Cardiac muscle cell (in vitro differentiated cells and primary cell): ENCODE measurements around the gene SKAP2. TPM values are rescaled to one million over a fixed set of nuclear protein-coding genes. Genes with fewer than 3 reads are reported as not detected.
A peak's percentile ranks its signal among the peaks of the same experiment; 100 is the strongest.

Source experiments
- DNase-seq, 2 donors: peaks; one replicate each; pipeline versions ENCODE4 v3.0.0 to v3.0.0-alpha.2; 2010 to 2017; ENCODE audit warnings: low read depth in 1 of 2, low spot score in 1 of 2
- H3K27ac ChIP-seq: fragments of 200-600 bp; sonication (generic); 2 replicates; pipeline ENCODE4 v1.5.1; 2016
- H3K27me3 ChIP-seq: fragments of 200-600 bp; sonication (generic); 2 replicates; pipeline ENCODE4 v1.6.0; 2016; ENCODE audit warnings: control low read depth
- H3K36me3 ChIP-seq: fragments of 200-600 bp; sonication (generic); 2 replicates; pipeline ENCODE4 v1.5.1; 2016; ENCODE audit warnings: control low read depth
- H3K4me1 ChIP-seq: fragments of 200-600 bp; sonication (generic); 2 replicates; pipeline ENCODE4 v1.8.1; 2017; ENCODE audit warnings: low read depth, mild to moderate bottlenecking, mixed run types
- H3K4me3 ChIP-seq: fragments of 200-600 bp; sonication (generic); 2 replicates; pipeline ENCODE4 v1.5.1; 2016; ENCODE audit warnings: mild to moderate bottlenecking
- H3K9me3 ChIP-seq: fragments of 200-600 bp; sonication (generic); 2 replicates; pipeline ENCODE4 v1.5.1; 2017; ENCODE audit warnings: low read depth, mild to moderate bottlenecking, control low read depth
- CTCF ChIP-seq: IDR thresholded peaks from 2 replicates; pipeline ENCODE4 v1.5.1; 2012; ENCODE audit warnings: low read depth, mild to moderate bottlenecking, low read length
- polyA plus RNA-seq: library from polyadenylated mRNA; unstranded; fragments of >200 nt; fragmentation: Nextera tagmentation; extraction: Ambion mirVana; gene quantifications from 2 replicates; pipeline ENCODE4 v1.2.1, GENCODE V29; 2016
- total RNA-seq: library from RNA; depleted of rRNA; stranded (reverse); fragments of >200 nt; gene quantifications from 2 replicates; pipeline ENCODE4 v1.2.3, GENCODE V29; 2016

SKAP2 gene
- total and polyA plus RNA-seq, 2 experiments from 2014 or later, result 1.2 to 2.8 TPM

DNA sequence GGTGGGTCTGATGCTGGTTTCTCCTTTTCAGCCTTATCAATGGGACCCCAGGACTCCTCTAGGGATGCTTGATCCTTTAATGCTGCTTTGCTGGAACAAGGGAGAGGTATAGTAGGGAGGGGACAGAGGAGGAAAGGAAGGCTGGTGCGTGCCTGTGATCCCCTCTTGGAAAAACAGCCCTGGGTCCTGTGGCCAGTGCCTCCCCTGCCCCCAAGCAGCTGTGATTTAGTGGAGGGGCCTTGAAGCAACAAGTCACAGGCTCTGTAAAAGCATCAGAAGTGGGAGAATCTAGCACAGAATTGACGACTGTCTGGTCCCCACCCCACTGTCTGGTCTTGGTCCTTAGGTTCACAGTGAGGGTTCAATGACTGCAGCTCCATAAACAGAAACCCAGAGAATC lies 237.7 kb downstream of the SKAP2 start:
- H3K9me3 ChIP-seq, result no peaks in the 10 kb centered on the region
- H3K27me3 ChIP-seq, result no peaks in the 10 kb centered on the region
- H3K36me3 ChIP-seq, result no peaks in the 10 kb centered on the region
- H3K4me1 ChIP-seq, result peaks cover 7% of the 10 kb centered on the region
- H3K27ac ChIP-seq, result no peak overlapping the region
- H3K4me3 ChIP-seq, result no peak overlapping the region
- no peak for TF ChIP-seq CTCF
- DNase-seq, result no peak

DNA sequence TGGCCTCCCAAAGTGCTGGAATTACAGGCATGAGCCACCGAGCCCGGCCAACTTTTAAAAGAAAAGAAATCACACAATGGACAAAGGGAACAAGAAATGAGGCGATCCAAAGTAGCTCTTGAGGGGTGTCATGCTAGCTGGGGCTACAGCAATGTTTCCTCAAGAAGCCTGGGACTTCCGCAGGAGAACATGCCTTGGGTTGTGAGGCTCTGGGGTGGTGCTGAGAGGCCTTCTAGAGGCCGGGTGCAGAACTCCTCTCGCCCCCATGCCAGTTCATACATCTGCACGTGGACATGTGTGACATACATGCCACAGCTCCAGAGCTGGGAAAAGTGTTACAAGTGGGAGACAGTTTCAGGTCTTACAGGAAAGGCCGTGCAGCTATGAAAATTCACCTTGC lies 238.2 kb downstream of the SKAP2 start:
- no peaks in the 10 kb centered on the region for H3K36me3 ChIP-seq
- H3K9me3 ChIP-seq, result no peaks in the 10 kb centered on the region
- H3K27me3 ChIP-seq, result no peaks in the 10 kb centered on the region
- H3K27ac ChIP-seq, result no peak overlapping the region
- H3K4me3 ChIP-seq, result no peak overlapping the region
- H3K4me1 ChIP-seq, result peaks cover 7% of the 10 kb centered on the region
- no peak for DNase-seq
- no peak for TF ChIP-seq CTCF

DNA sequence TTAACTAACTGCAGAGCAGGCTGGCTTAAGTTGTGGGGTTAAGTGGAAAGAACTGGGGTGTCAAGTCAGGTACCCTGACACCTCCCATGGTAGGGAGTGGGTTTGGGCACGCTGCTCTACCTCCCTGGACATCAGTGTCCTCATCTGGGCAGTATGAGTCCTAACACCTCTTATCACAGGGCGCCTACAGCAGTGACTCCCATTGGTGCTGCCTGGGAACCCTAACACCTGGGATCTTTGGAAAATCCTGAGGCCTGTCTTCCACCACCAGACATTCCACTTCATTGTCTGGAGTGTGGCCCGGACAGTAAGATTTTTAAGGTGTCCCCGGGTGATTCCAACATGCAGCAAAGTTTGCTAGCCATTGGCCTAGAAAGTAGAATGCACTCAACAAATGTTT lies 239.1 kb downstream of the SKAP2 start:
- no peaks in the 10 kb centered on the region for H3K36me3 ChIP-seq
- no peak for DNase-seq
- peaks cover 7% of the 10 kb centered on the region for H3K4me1 ChIP-seq
- TF ChIP-seq CTCF, result no peak
- H3K27ac ChIP-seq, result no peak overlapping the region
- no peaks in the 10 kb centered on the region for H3K9me3 ChIP-seq
- no peaks in the 10 kb centered on the region for H3K27me3 ChIP-seq
- H3K4me3 ChIP-seq, result no peak overlapping the region

GRCh38 chr7:26624839-26625238 lies 239.6 kb downstream of the SKAP2 start:
- no peak overlapping the region for H3K27ac ChIP-seq
- no peak overlapping the region for H3K4me3 ChIP-seq
- H3K36me3 ChIP-seq, result no peaks in the 10 kb centered on the region
- no peak for TF ChIP-seq CTCF
- H3K9me3 ChIP-seq, result no peaks in the 10 kb centered on the region
- H3K4me1 ChIP-seq, result peaks cover 7% of the 10 kb centered on the region
- DNase-seq, result peak in 1 of 2 donors; percentile 86
- no peaks in the 10 kb centered on the region for H3K27me3 ChIP-seq

- no peaks in the 10 kb centered on the region for H3K9me3 ChIP-seq
- no peak for DNase-seq
- no peak overlapping the region for H3K4me3 ChIP-seq
- no peak for TF ChIP-seq CTCF
- no peaks in the 10 kb centered on the region for H3K27me3 ChIP-seq
- no peak overlapping the region for H3K27ac ChIP-seq
- no peaks in the 10 kb centered on the region for H3K36me3 ChIP-seq
- H3K4me1 ChIP-seq, result peaks cover 7% of the 10 kb centered on the region
Measured at GRCh38 chr7:26624431-26624830, 240.0 kb downstream of the SKAP2 start.

- no peak for TF ChIP-seq CTCF
- no peak for DNase-seq
- peaks cover 9% of the 10 kb centered on the region for H3K4me1 ChIP-seq
Measured at GRCh38 chr7:26620352-26620751, 244.0 kb downstream of the SKAP2 start.

More at GRCh38 chr7:26620352-26620751, 244.0 kb downstream of the SKAP2 start:
- Histone ChIP-seq H3K9me3 (no peaks in the 10 kb centered on the region), H3K27me3 (no peaks in the 10 kb centered on the region), H3K36me3 (no peaks in the 10 kb centered on the region), H3K4me3 (no peak overlapping the region), H3K27ac (no peak overlapping the region)
